HepG2 (cell line): ENCODE results near the gene RNF14. TPM values are rescaled to one million over a fixed set of nuclear protein-coding genes. Genes with fewer than 3 reads are reported as not detected.

Experiments
- ATAC-seq: fragments of 200-7000 bp; cut with Tn5 transposase; 3 replicates; pipeline ENCODE4 v1.9.1; 2020; ENCODE audit warnings: mild to moderate bottlenecking, moderate library complexity
- BruUV-seq: library from RNA; stranded (reverse); fragments of 400-500 nt; replicated peaks from 2 replicates; lab custom pipeline; 2021; lab: Mats Ljungman, UMichigan
- CTCF ChIA-PET: fragments of 300-600 bp; formaldehyde crosslinking; extraction: SDS; loops from one replicate; lab custom pipeline; 2021; ENCODE audit warnings: low total read pairs, inconsistent platforms, low intra/inter-chr PET ratio; lab: Yijun Ruan, JAX
- POLR2A ChIA-PET: fragments of 350-600 bp; sonication (Branson Sonifier 250); formaldehyde crosslinking; loops from one replicate; lab custom pipeline; 2020; ENCODE audit warnings: antibody characterized with exemption, inconsistent platforms; lab: Yijun Ruan, JAX
- DNase-seq: peaks from one replicate; pipeline ENCODE4 v3.0.0-alpha.2; 2015; ENCODE audit warnings: low spot score
- FAIRE-seq: peaks from 3 replicates; lab custom pipeline; 2011; peaks lifted over from hg19 to GRCh38; lab: Jason Lieb, UNC
- H2AFZ ChIP-seq: one replicate; pipeline ENCODE4 v1.6.1; 2011; ENCODE audit warnings: low read length, inconsistent platforms
- H3K27ac ChIP-seq: fragments of 300-600 bp; 3 replicates; pipeline ENCODE4 v1.8.0; 2011; ENCODE audit warnings: mixed run types, mild to moderate bottlenecking, mixed read lengths, low read length, inconsistent platforms; ENCODE audit not compliant: insufficient read depth; ENCODE audit errors: extremely low read length
- H3K27me3 ChIP-seq, 2 experiments: fragments of 200-600 bp in 1 of 2; 2 replicates in 1 of 2; 3 replicates in 1 of 2; pipeline versions ENCODE4 v1.6.0 to v1.8.0; 2011; ENCODE audit warnings: low read length in 2 of 2, mild to moderate bottlenecking in 2 of 2, moderate library complexity in 2 of 2, inconsistent platforms in 1 of 2; ENCODE audit not compliant: insufficient read depth in 2 of 2, control insufficient read depth in 1 of 2
- H3K36me3 ChIP-seq, 2 experiments: fragments of 200-600 bp in 1 of 2; replicated peaks in 1 of 2; 2 replicates in 1 of 2; 3 replicates in 1 of 2; pipeline versions ENCODE4 v1.5.1 to v1.8.0; 2011; ENCODE audit warnings: low read length in 2 of 2, inconsistent platforms in 1 of 2; ENCODE audit not compliant: insufficient read depth in 2 of 2, control insufficient read depth in 1 of 2
- H3K4me1 ChIP-seq: 2 replicates; pipeline ENCODE4 v1.5.1; 2012; ENCODE audit warnings: low read length, inconsistent platforms; ENCODE audit not compliant: insufficient read depth
- H3K4me2 ChIP-seq: 2 replicates; pipeline ENCODE4 v1.6.0; 2011; ENCODE audit warnings: low read depth, low read length, inconsistent platforms
- H3K4me3 ChIP-seq, 3 experiments: fragments of 200-600 bp in 1 of 3; sonication (generic), shearing (Covaris generic) in 1 of 3; replicated peaks in 1 of 3; 2 replicates each; pipeline ENCODE4 v1.5.1; 2011 to 2016; ENCODE audit warnings: low read length in 3 of 3, inconsistent platforms in 2 of 3, low read depth in 2 of 3, mild to moderate bottlenecking in 2 of 3, control low read depth in 1 of 3, mixed read lengths in 1 of 3; ENCODE audit not compliant: insufficient read depth in 1 of 3
- H3K79me2 ChIP-seq: one replicate; pipeline ENCODE4 v1.6.1; 2011; ENCODE audit warnings: low read length, inconsistent platforms; ENCODE audit not compliant: insufficient read depth
- H3K9ac ChIP-seq: 2 replicates; pipeline ENCODE4 v1.6.0; 2011; ENCODE audit warnings: mild to moderate bottlenecking, low read depth, low read length, inconsistent platforms; ENCODE audit not compliant: insufficient read depth
- H3K9me3 ChIP-seq: 2 replicates; pipeline ENCODE4 v1.5.1; 2012; ENCODE audit warnings: mild to moderate bottlenecking, low read length
- H4K20me1 ChIP-seq: 2 replicates; pipeline ENCODE4 v1.6.0; 2011; ENCODE audit warnings: inconsistent platforms, mild to moderate bottlenecking, low read length, moderate library complexity; ENCODE audit not compliant: insufficient read depth
- CEBPG ChIP-seq: IDR thresholded peaks from 2 replicates; pipeline ENCODE4 v1.6.1; 2016
- FUBP1 ChIP-seq: sonication (generic); formaldehyde crosslinking; IDR thresholded peaks from 2 replicates; pipeline ENCODE4 v1.5.1; 2020; ENCODE audit warnings: missing genetic modification reagents, mild to moderate bottlenecking, borderline replicate concordance
- MED1 ChIP-seq: sonication (generic); formaldehyde crosslinking; IDR thresholded peaks from 2 replicates; pipeline ENCODE4 v1.4.0; 2020; ENCODE audit warnings: missing genetic modification reagents
- MXD4 ChIP-seq: IDR thresholded peaks from 2 replicates; pipeline ENCODE4 v1.6.1; 2016; ENCODE audit warnings: mild to moderate bottlenecking, missing biosample characterization, missing genetic modification reagents
- MXI1 ChIP-seq: IDR thresholded peaks from 3 replicates; pipeline ENCODE4 v1.6.1; 2012; ENCODE audit warnings: low read depth, low read length, inconsistent platforms, borderline replicate concordance
- NKX3-1 ChIP-seq: sonication (generic); formaldehyde crosslinking; IDR thresholded peaks from 2 replicates; pipeline ENCODE4 v1.5.0; 2020; ENCODE audit warnings: missing genetic modification reagents
- RCOR2 ChIP-seq: IDR thresholded peaks from 2 replicates; pipeline ENCODE4 v1.6.1; 2016; ENCODE audit warnings: missing biosample characterization, missing genetic modification reagents
- SP2 ChIP-seq: sonication (generic); formaldehyde crosslinking; IDR thresholded peaks from 2 replicates; pipeline ENCODE4 v1.5.1; 2020; ENCODE audit warnings: mild to moderate bottlenecking, missing genetic modification reagents
- STAT5B ChIP-seq: sonication (generic); formaldehyde crosslinking; IDR thresholded peaks from 2 replicates; pipeline ENCODE4 v1.4.0; 2020; ENCODE audit warnings: missing genetic modification reagents
- TCF7 ChIP-seq: sonication (generic); IDR thresholded peaks from 2 replicates; pipeline ENCODE4 v1.6.1; 2016; ENCODE audit warnings: antibody characterized with exemption, low read depth
- XBP1 ChIP-seq: sonication (generic); formaldehyde crosslinking; IDR thresholded peaks from 2 replicates; pipeline ENCODE4 v1.5.0; 2020; ENCODE audit warnings: missing genetic modification reagents
- ZBTB7B ChIP-seq: sonication (generic); formaldehyde crosslinking; IDR thresholded peaks from 2 replicates; pipeline ENCODE4 v1.4.0; 2020; ENCODE audit warnings: missing genetic modification reagents
- ZC3H4 ChIP-seq: sonication (generic); formaldehyde crosslinking; IDR thresholded peaks from 2 replicates; pipeline ENCODE4 v1.4.0; 2020; ENCODE audit warnings: missing genetic modification reagents, borderline replicate concordance
- ZNF280D ChIP-seq: sonication (generic); formaldehyde crosslinking; IDR thresholded peaks from 2 replicates; pipeline ENCODE4 v1.5.1; 2020; ENCODE audit warnings: mild to moderate bottlenecking, missing genetic modification reagents
- ZNF839 ChIP-seq: sonication (generic); formaldehyde crosslinking; IDR thresholded peaks from 2 replicates; pipeline ENCODE4 v1.4.0; 2020; ENCODE audit warnings: missing genetic modification reagents, mild to moderate bottlenecking, borderline replicate concordance
- WGBS: methylation state at CpG from one replicate; pipeline ENCODE4 v1.1.6; 2017; ENCODE audit warnings: low lambda C conversion rate; 5-methylcytosine and 5-hydroxymethylcytosine counted together
- in situ Hi-C: cut with HindIII; loops from 2 replicates; pipeline ENCODE4 v1.10.0; 2017; ENCODE audit warnings: low pct_unique_long_range_greater_than_20kb; ENCODE audit not compliant: extremely low pct_ligation_motif_present
- intact Hi-C: fragments of 100-400 bp; cut with micrococcal nuclease; formaldehyde crosslinking; loops from one replicate; pipeline ENCODE4 v1.10.0; 2022; ENCODE audit not compliant: unreplicated experiment
- polyA plus RNA-seq, 8 experiments: library from polyadenylated mRNA; depleted of rRNA in 3 of 8; stranded (reverse) in 7 of 8; unstranded in 1 of 8; fragments of >200 nt; fragmentation: Illumina TruSeq in 4 of 8; extraction: Trizol in 4 of 8; gene quantifications; 2 replicates each; pipeline versions ENCODE4 v1.2.1 to v1.2.3, GENCODE V29; 2011 to 2016; ENCODE audit warnings: low read depth in 4 of 8, missing spikeins in 1 of 8, mixed read lengths in 1 of 8; ENCODE audit not compliant: insufficient read depth in 1 of 8
- total RNA-seq, 5 experiments: library from RNA; depleted of rRNA; stranded (reverse); fragments of >200 nt; fragmentation: Illumina TruSeq; extraction: Trizol; gene quantifications; 2 replicates each; pipeline ENCODE4 v1.2.3, GENCODE V29; 2016; ENCODE audit warnings: low read depth in 1 of 5

Gene RNF14
- total and polyA plus RNA-seq, 2 of the 13 experiments (the other 11 are each of a cell fraction or from before 2014, with no cell fraction given): 11.3 to 28.1 TPM

GRCh38 chr5:141934099-141934844 is 34.6 kb upstream of the RNF14 start:
- Histone ChIP-seq H3K4me1 (no peaks in the 10 kb centered on the region), H3K27me3 (no peaks in the 10 kb centered on the region), H3K36me3 (peaks cover 25 to 84% of the 10 kb centered on the region in 2 experiments), H2AFZ (no peak overlapping the region), H3K79me2 (no peaks in the 10 kb centered on the region), H3K9me3 (no peaks in the 10 kb centered on the region), H3K27ac (no peak overlapping the region), H4K20me1 (no peaks in the 10 kb centered on the region), H3K4me2 (no peak overlapping the region), H3K4me3 (no peak overlapping the region), H3K9ac (no peak overlapping the region)
- FAIRE-seq (no peak), ATAC-seq (no peak), DNase-seq (no peak)
- BruUV-seq: no TSS peak
- POLR2A ChIA-PET: no interaction called here
- TF ChIP-seq FUBP1 (CRISPR knock-in tag): no peak
- no peak for TF ChIP-seq NKX3-1 (CRISPR knock-in tag)
- 95% methylated on average over 9 of the region's 11 CpGs for WGBS
- CTCF ChIA-PET: no interaction called here
- in situ Hi-C loops: no loop called here
- intact Hi-C loops: no loop called here

GRCh38 chr5:141935538-141935937 is 33.4 kb upstream of the RNF14 start:
- Histone ChIP-seq H3K79me2 (no peaks in the 10 kb centered on the region), H3K4me3 (no peak overlapping the region), H3K36me3 (peaks cover 24 to 79% of the 10 kb centered on the region in 2 experiments), H3K4me2 (no peak overlapping the region), H3K4me1 (no peaks in the 10 kb centered on the region), H4K20me1 (no peaks in the 10 kb centered on the region), H3K9ac (no peak overlapping the region), H2AFZ (no peak overlapping the region), H3K9me3 (no peaks in the 10 kb centered on the region), H3K27me3 (no peaks in the 10 kb centered on the region), H3K27ac (no peak overlapping the region)
- ChIA-PET CTCF (no interaction called here), POLR2A (no interaction called here)
- in situ Hi-C loops: no loop called here
- intact Hi-C loops: no loop called here
- ATAC-seq (no peak), DNase-seq (no peak), FAIRE-seq (no peak)
- BruUV-seq: no TSS peak
- 100% methylated on average over 3 of the region's 4 CpGs for WGBS
- TF ChIP-seq SP2 (CRISPR knock-in tag) (no peak), ZNF280D (CRISPR knock-in tag) (no peak), ZC3H4 (no peak), RCOR2 (CRISPR knock-in tag) (no peak), MXD4 (no peak), MXI1 (no peak), TCF7 (no peak), MED1 (CRISPR knock-in tag) (no peak), ZNF839 (CRISPR knock-in tag) (no peak), XBP1 (CRISPR knock-in tag) (no peak), STAT5B (CRISPR knock-in tag) (no peak), CEBPG (no peak), ZBTB7B (CRISPR knock-in tag) (no peak)
